Endothelial cell of umbilical vein (primary cell): ENCODE measurements around the gene CYP39A1.

ENCODE experiments used
- CTCF ChIP-seq, 2 donors: IDR thresholded peaks; 1 replicate in 1 of 2; 2 replicates in 1 of 2; pipeline ENCODE4 v1.5.1; 2011; ENCODE audit warnings: low read length in 2 of 2, mild to moderate bottlenecking in 2 of 2, moderate library complexity in 2 of 2, control low read depth in 1 of 2, inconsistent platforms in 1 of 2, low read depth in 1 of 2; ENCODE audit not compliant: insufficient read depth in 1 of 2; ENCODE audit errors: extremely low read depth in 1 of 2
- EZH2 ChIP-seq: IDR thresholded peaks from 2 replicates; pipeline ENCODE4 v1.6.1; 2012; ENCODE audit warnings: borderline replicate concordance, low read depth, mild to moderate bottlenecking, moderate library complexity, low read length, inconsistent platforms; ENCODE audit not compliant: severe bottlenecking
- FOS ChIP-seq: IDR thresholded peaks from 2 replicates; pipeline ENCODE4 v1.6.1; 2011; ENCODE audit warnings: mild to moderate bottlenecking, low read length, moderate library complexity, borderline replicate concordance; ENCODE audit not compliant: insufficient read depth
- JUN ChIP-seq: IDR thresholded peaks from 2 replicates; pipeline ENCODE4 v1.6.1; 2011; ENCODE audit warnings: borderline replicate concordance, low read depth; ENCODE audit not compliant: insufficient read length, insufficient read depth
- MAX ChIP-seq: IDR thresholded peaks from 2 replicates; pipeline ENCODE4 v1.6.1; 2011; ENCODE audit not compliant: insufficient read depth, insufficient read length
- POLR2A ChIP-seq: IDR thresholded peaks from 2 replicates; pipeline ENCODE4 v1.6.1; 2012; ENCODE audit warnings: low read depth, mild to moderate bottlenecking, control low read depth, low read length
- POLR2AphosphoS5 ChIP-seq: IDR thresholded peaks from 2 replicates; pipeline ENCODE4 v1.6.1; 2012; ENCODE audit warnings: low read depth, mild to moderate bottlenecking, control low read depth, low read length, moderate library complexity; ENCODE audit not compliant: insufficient read depth

- TF ChIP-seq FOS (no peak), CTCF (IDR thresholded peaks at IDR 0.05; ENCODE audit: extremely low read depth in 1 of 2, insufficient read depth in 1 of 2, low read depth in 1 of 2, low read length in 2 of 2) (no peak), POLR2A (no peak), MAX (no peak), POLR2AphosphoS5 (no peak), EZH2 (no peak), JUN (no peak)
Measured at GRCh38 chr6:46687619-46688097, 35.0 kb upstream of the CYP39A1 start, which contains the start of gene TDRD6.
